Activated naive CD8-positive, alpha-beta T cell treated with anti-CD3 and anti-CD28 coated beads for 36 hours (primary cell): Measurements from ENCODE around the gene WDR70. TPM values are rescaled to one million over a fixed set of nuclear protein-coding genes. Genes with fewer than 3 reads are reported as not detected.

ENCODE experiments used
- DNase-seq: peaks from one replicate; pipeline ENCODE4 v3.0.0; 2021
- H3K27ac Mint-ChIP-seq: one replicate; pipeline ENCODE4 v1.8.0; 2022; ENCODE audit warnings: mild to moderate bottlenecking, moderate library complexity, mixed read lengths
- H3K27me3 Mint-ChIP-seq: one replicate; pipeline ENCODE4 v1.8.0; 2022; ENCODE audit warnings: mild to moderate bottlenecking, mixed read lengths
- H3K36me3 Mint-ChIP-seq: one replicate; pipeline ENCODE4 v1.8.0; 2021; ENCODE audit warnings: mild to moderate bottlenecking, mixed read lengths
- H3K4me1 Mint-ChIP-seq: one replicate; pipeline ENCODE4 v1.8.0; 2021; ENCODE audit warnings: mixed read lengths
- H3K4me3 Mint-ChIP-seq: one replicate; pipeline ENCODE4 v1.8.0; 2022; ENCODE audit warnings: mild to moderate bottlenecking, moderate library complexity, mixed read lengths
- H3K9me3 Mint-ChIP-seq: one replicate; pipeline ENCODE4 v1.8.0; 2022; ENCODE audit warnings: mixed read lengths
- total RNA-seq, 2 experiments: library from RNA; stranded (reverse); gene quantifications; one replicate each; pipeline ENCODE4 v1.2.3, GENCODE V29; 2021

WDR70 gene
- total RNA-seq, 2 experiments from 2014 or later, result 36.2 to 36.8 TPM

- H3K27me3 Mint-ChIP-seq, result no peaks in the 10 kb centered on the region
- H3K36me3 Mint-ChIP-seq, result peaks cover 58% of the 10 kb centered on the region
- peaks cover 10% of the 10 kb centered on the region for H3K9me3 Mint-ChIP-seq
- no peaks in the 10 kb centered on the region for H3K4me1 Mint-ChIP-seq
- H3K27ac Mint-ChIP-seq, result no peak overlapping the region
- DNase-seq, result no peak
- H3K4me3 Mint-ChIP-seq, result no peak overlapping the region
Observed at GRCh38 chr5:37519304-37519703, 140.2 kb downstream of the WDR70 start.

- Mint-ChIP-seq H3K36me3 (peaks cover 60% of the 10 kb centered on the region), H3K4me3 (no peak overlapping the region), H3K4me1 (no peaks in the 10 kb centered on the region), H3K9me3 (peaks cover 13% of the 10 kb centered on the region), H3K27me3 (no peaks in the 10 kb centered on the region), H3K27ac (no peak overlapping the region)
- DNase-seq, result no peak
Observed at GRCh38 chr5:37519807-37520206, 140.7 kb downstream of the WDR70 start.

GRCh38 chr5:37520811-37521210, 141.7 kb downstream of the WDR70 start:
- Mint-ChIP-seq H3K27ac (no peak overlapping the region), H3K27me3 (no peaks in the 10 kb centered on the region), H3K9me3 (peaks cover 22% of the 10 kb centered on the region), H3K36me3 (peaks cover 56% of the 10 kb centered on the region), H3K4me3 (no peak overlapping the region), H3K4me1 (no peaks in the 10 kb centered on the region)
- DNase-seq, result no peak

GRCh38 chr5:37532976-37533740, 154.0 kb downstream of the WDR70 start:
- DNase-seq, result no peak
- no peaks in the 10 kb centered on the region for H3K27me3 Mint-ChIP-seq
- peaks cover 24% of the 10 kb centered on the region for H3K9me3 Mint-ChIP-seq
- H3K4me1 Mint-ChIP-seq, result no peaks in the 10 kb centered on the region
- H3K27ac Mint-ChIP-seq, result no peak overlapping the region
- H3K36me3 Mint-ChIP-seq, result peaks cover 43% of the 10 kb centered on the region
- H3K4me3 Mint-ChIP-seq, result no peak overlapping the region

GRCh38 chr5:37533851-37534250, 154.7 kb downstream of the WDR70 start:
- DNase-seq, result no peak
- Mint-ChIP-seq H3K4me1 (no peaks in the 10 kb centered on the region), H3K27ac (no peak overlapping the region), H3K36me3 (peaks cover 43% of the 10 kb centered on the region), H3K27me3 (no peaks in the 10 kb centered on the region), H3K9me3 (peaks cover 24% of the 10 kb centered on the region), H3K4me3 (no peak overlapping the region)

- H3K27ac Mint-ChIP-seq, result no peak overlapping the region
- H3K9me3 Mint-ChIP-seq, result no peaks in the 10 kb centered on the region
- peaks cover 10% of the 10 kb centered on the region for H3K36me3 Mint-ChIP-seq
- no peak for DNase-seq
- H3K4me3 Mint-ChIP-seq, result no peak overlapping the region
- no peaks in the 10 kb centered on the region for H3K27me3 Mint-ChIP-seq
- H3K4me1 Mint-ChIP-seq, result no peaks in the 10 kb centered on the region
Observed at GRCh38 chr5:37539459-37539858, 160.3 kb downstream of the WDR70 start.

GRCh38 chr5:37543216-37543615, 164.1 kb downstream of the WDR70 start:
- H3K27ac Mint-ChIP-seq, result no peak overlapping the region
- no peaks in the 10 kb centered on the region for H3K9me3 Mint-ChIP-seq
- DNase-seq, result no peak
- no peak overlapping the region for H3K4me3 Mint-ChIP-seq
- H3K27me3 Mint-ChIP-seq, result no peaks in the 10 kb centered on the region
- H3K4me1 Mint-ChIP-seq, result no peaks in the 10 kb centered on the region
- H3K36me3 Mint-ChIP-seq, result peaks cover 7% of the 10 kb centered on the region

- Mint-ChIP-seq H3K27me3 (no peaks in the 10 kb centered on the region), H3K4me3 (no peak overlapping the region), H3K9me3 (peaks cover 2% of the 10 kb centered on the region), H3K36me3 (peaks cover 5% of the 10 kb centered on the region), H3K27ac (no peak overlapping the region), H3K4me1 (no peaks in the 10 kb centered on the region)
- DNase-seq, result no peak
Observed at GRCh38 chr5:37549411-37549810, 170.3 kb downstream of the WDR70 start.

GRCh38 chr5:37552161-37552560, 173.0 kb downstream of the WDR70 start:
- no peaks in the 10 kb centered on the region for H3K27me3 Mint-ChIP-seq
- no peak for DNase-seq
- no peak overlapping the region for H3K4me3 Mint-ChIP-seq
- no peak overlapping the region for H3K27ac Mint-ChIP-seq
- H3K9me3 Mint-ChIP-seq, result peaks cover 2% of the 10 kb centered on the region
- peaks cover 5% of the 10 kb centered on the region for H3K36me3 Mint-ChIP-seq
- peaks cover under 1% of the 10 kb centered on the region for H3K4me1 Mint-ChIP-seq

GRCh38 chr5:37552770-37553719, 173.9 kb downstream of the WDR70 start:
- H3K27me3 Mint-ChIP-seq, result no peaks in the 10 kb centered on the region
- H3K4me3 Mint-ChIP-seq, result no peak overlapping the region
- peaks cover 2% of the 10 kb centered on the region for H3K36me3 Mint-ChIP-seq
- H3K9me3 Mint-ChIP-seq, result peaks cover 4% of the 10 kb centered on the region
- DNase-seq, result no peak
- peaks cover 3% of the 10 kb centered on the region for H3K4me1 Mint-ChIP-seq
- no peak overlapping the region for H3K27ac Mint-ChIP-seq

- Mint-ChIP-seq H3K27ac (no peak overlapping the region), H3K9me3 (peaks cover 4% of the 10 kb centered on the region), H3K4me3 (no peak overlapping the region), H3K27me3 (no peaks in the 10 kb centered on the region), H3K36me3 (peaks cover 2% of the 10 kb centered on the region), H3K4me1 (peaks cover 3% of the 10 kb centered on the region)
- DNase-seq, result no peak
Observed at GRCh38 chr5:37553720-37554404, 174.7 kb downstream of the WDR70 start.

GRCh38 chr5:37554405-37554739, 175.3 kb downstream of the WDR70 start:
- H3K9me3 Mint-ChIP-seq, result peaks cover 4% of the 10 kb centered on the region
- no peak for DNase-seq
- H3K4me3 Mint-ChIP-seq, result no peak overlapping the region

GRCh38 chr5:37554938-37555337, 175.8 kb downstream of the WDR70 start:
- Mint-ChIP-seq H3K36me3 (peaks cover 2% of the 10 kb centered on the region), H3K4me1 (peaks cover 3% of the 10 kb centered on the region), H3K4me3 (no peak overlapping the region), H3K27ac (no peak overlapping the region), H3K27me3 (no peaks in the 10 kb centered on the region), H3K9me3 (peaks cover 4% of the 10 kb centered on the region)
- DNase-seq, result no peak

More at GRCh38 chr5:37554405-37554739, 175.3 kb downstream of the WDR70 start:
- H3K27me3 Mint-ChIP-seq, result no peaks in the 10 kb centered on the region
- H3K36me3 Mint-ChIP-seq, result peaks cover 2% of the 10 kb centered on the region
- H3K27ac Mint-ChIP-seq, result no peak overlapping the region
- H3K4me1 Mint-ChIP-seq, result peaks cover 3% of the 10 kb centered on the region

GRCh38 chr5:37557734-37558293, 178.7 kb downstream of the WDR70 start:
- no peak for DNase-seq
- Mint-ChIP-seq H3K36me3 (peaks cover 2% of the 10 kb centered on the region), H3K4me3 (no peak overlapping the region), H3K27me3 (no peaks in the 10 kb centered on the region), H3K9me3 (peaks cover 1% of the 10 kb centered on the region), H3K4me1 (peaks cover 3% of the 10 kb centered on the region), H3K27ac (no peak overlapping the region)
